OCI-LY3 (cell line): ENCODE measurements around the gene ZNF525.

ENCODE experiments used
- H2AFZ ChIP-seq: fragments of 200-600, 300-600 bp; shearing (Covaris generic); 2 replicates; pipeline ENCODE4 v1.6.0; 2014; ENCODE audit warnings: antibody characterized with exemption, low read depth, low read length
- H3K27ac ChIP-seq: fragments of 200-600, 300-600 bp; sonication (generic); 2 replicates; pipeline ENCODE4 v1.5.1; 2014; ENCODE audit warnings: mild to moderate bottlenecking, low read length, moderate library complexity, mixed read lengths
- H3K27me3 ChIP-seq: fragments of 200-600, 300-600 bp; sonication (generic); 2 replicates; pipeline ENCODE4 v1.6.1; 2014; ENCODE audit warnings: low read depth, low read length, mixed read lengths
- H3K36me3 ChIP-seq: fragments of 200-600, 300-600 bp; sonication (generic); replicated peaks from 2 replicates; pipeline ENCODE3; 2014; ENCODE audit warnings: low read depth, low read length, mixed read lengths
- H3K4me1 ChIP-seq: fragments of 300-600, 200-600 bp; sonication (generic); 2 replicates; pipeline ENCODE4 v1.6.1; 2014; ENCODE audit warnings: low read length, mixed read lengths
- H3K4me2 ChIP-seq: fragments of 200-600, 300-600 bp; sonication (generic); 2 replicates; pipeline ENCODE4 v1.6.1; 2014; ENCODE audit warnings: low read length, mixed read lengths
- H3K4me3 ChIP-seq: fragments of 300-600, 200-600 bp; sonication (generic); 2 replicates; pipeline ENCODE4 v1.5.1; 2014; ENCODE audit warnings: antibody characterized with exemption, mild to moderate bottlenecking, low read length, moderate library complexity
- H3K79me2 ChIP-seq: fragments of 300-600, 200-600 bp; shearing (Covaris generic); 2 replicates; pipeline ENCODE4 v1.6.1; 2014; ENCODE audit warnings: mild to moderate bottlenecking, low read length, mixed read lengths
- H3K9ac ChIP-seq: fragments of 300-600, 200-600 bp; shearing (Covaris generic); 2 replicates; pipeline ENCODE4 v1.6.0; 2014; ENCODE audit warnings: mild to moderate bottlenecking, low read length, moderate library complexity
- H3K9me3 ChIP-seq: fragments of 200-600, 300-600 bp; shearing (Covaris generic); 2 replicates; pipeline ENCODE4 v1.6.1; 2014; ENCODE audit warnings: low read length, mixed read lengths; ENCODE audit not compliant: insufficient read depth
- H4K20me1 ChIP-seq: fragments of 200-600, 300-600 bp; sonication (generic); 2 replicates; pipeline ENCODE4 v1.6.1; 2016; ENCODE audit warnings: low read length, mixed read lengths; ENCODE audit not compliant: insufficient read depth
- EZH2phosphoT487 ChIP-seq: fragments of 200-600 bp; shearing (Covaris generic); IDR thresholded peaks from 2 replicates; pipeline ENCODE4 v1.6.1; 2018; ENCODE audit warnings: antibody characterized with exemption, mixed run types, low read depth
- TF ChIP-seq, protein P1 (sequence below): fragments of 200-600, 300-600 bp; sonication (generic); IDR thresholded peaks from 2 replicates; pipeline ENCODE4 v1.5.1; 2014; ENCODE audit warnings: antibody characterized with exemption, low read length, low read depth

ZNF525 gene

DNA sequence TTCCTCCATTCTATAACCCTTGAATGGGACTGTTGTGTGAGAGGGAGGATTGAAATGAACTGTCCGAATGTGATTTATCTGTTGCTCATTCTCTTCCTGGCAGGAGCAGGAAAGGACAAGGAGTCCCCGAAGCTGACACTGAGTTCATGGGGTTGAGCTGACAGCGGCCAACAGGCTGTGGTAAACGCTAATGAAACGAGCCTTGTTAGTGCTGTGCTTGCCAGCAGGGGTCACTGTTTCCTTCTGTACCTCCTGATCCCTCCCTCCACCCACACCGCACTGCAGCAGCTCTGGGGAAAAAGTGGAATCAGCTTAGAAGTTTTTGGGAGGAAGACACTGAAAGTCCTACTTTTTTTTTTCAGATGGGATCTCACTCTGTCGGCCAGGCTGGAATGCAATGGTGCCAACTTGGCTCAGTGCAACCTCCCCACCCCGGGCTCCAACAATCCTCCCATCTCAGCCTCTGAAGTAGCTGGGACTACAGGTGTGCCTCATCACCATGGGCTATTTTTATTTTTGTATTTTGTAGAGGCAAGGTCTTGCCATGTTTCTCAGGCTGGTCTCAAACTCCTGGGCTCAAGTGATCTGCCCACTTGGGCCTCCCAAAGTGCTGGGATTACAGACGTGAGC is 59.6 kb downstream of the ZNF525 start:
- H3K79me2 ChIP-seq: no peaks in the 10 kb centered on the region
- H3K9ac ChIP-seq: no peak overlapping the region
- no peak overlapping the region for H2AFZ ChIP-seq
- H3K9me3 ChIP-seq: no peaks in the 10 kb centered on the region
- H4K20me1 ChIP-seq: no peaks in the 10 kb centered on the region
- TF ChIP-seq, protein P1, sequence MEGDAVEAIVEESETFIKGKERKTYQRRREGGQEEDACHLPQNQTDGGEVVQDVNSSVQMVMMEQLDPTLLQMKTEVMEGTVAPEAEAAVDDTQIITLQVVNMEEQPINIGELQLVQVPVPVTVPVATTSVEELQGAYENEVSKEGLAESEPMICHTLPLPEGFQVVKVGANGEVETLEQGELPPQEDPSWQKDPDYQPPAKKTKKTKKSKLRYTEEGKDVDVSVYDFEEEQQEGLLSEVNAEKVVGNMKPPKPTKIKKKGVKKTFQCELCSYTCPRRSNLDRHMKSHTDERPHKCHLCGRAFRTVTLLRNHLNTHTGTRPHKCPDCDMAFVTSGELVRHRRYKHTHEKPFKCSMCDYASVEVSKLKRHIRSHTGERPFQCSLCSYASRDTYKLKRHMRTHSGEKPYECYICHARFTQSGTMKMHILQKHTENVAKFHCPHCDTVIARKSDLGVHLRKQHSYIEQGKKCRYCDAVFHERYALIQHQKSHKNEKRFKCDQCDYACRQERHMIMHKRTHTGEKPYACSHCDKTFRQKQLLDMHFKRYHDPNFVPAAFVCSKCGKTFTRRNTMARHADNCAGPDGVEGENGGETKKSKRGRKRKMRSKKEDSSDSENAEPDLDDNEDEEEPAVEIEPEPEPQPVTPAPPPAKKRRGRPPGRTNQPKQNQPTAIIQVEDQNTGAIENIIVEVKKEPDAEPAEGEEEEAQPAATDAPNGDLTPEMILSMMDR: peak; percentile 57
- TF ChIP-seq EZH2phosphoT487: no peak
- H3K4me1 ChIP-seq: no peaks in the 10 kb centered on the region
- H3K27ac ChIP-seq: no peak overlapping the region
- no peak overlapping the region for H3K4me3 ChIP-seq
- H3K36me3 ChIP-seq: peaks cover 3% of the 10 kb centered on the region
- no peak overlapping the region for H3K4me2 ChIP-seq
- no peaks in the 10 kb centered on the region for H3K27me3 ChIP-seq

DNA sequence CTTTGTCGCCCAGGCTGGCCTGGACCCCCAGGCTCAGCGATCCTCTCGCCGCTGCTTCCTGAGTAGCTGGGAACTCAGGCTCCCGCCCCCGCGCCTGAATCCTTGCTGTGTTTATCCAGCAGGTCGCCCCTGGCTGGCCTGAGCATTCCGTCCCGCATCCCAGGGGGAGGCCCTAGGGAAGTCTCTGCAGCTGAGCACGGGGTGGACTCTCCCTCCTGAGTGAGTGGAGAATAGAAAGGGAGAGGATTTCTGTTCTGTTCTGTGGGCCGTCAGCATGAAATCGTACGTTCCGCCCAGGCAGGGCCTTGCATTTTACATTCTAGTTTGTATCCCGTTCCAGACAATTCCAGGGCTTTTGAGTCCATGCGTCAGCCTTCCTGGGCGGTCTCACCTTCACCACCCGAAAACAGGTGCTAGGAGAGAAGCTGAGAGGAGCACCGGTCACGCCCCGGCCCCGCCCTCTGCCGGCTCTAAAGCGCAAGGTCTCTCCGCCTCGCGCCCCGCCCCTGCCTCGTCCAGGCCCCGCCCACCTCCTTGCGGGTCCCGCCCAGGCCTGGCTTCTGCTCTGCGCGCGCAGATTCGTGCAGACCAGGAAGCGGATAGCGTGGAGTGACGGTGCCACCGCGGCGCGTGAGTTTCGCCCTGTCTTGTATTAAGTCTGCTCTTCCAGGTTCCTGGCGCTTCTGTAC is 66.0 kb downstream of the ZNF525 start, which contains the start of gene ZNF761:
Gene ZNF761 (plus strand): TSS at position 586 of the 689 bp plus-strand sequence. CDS start 15,285 bp downstream, outside the sequence.
- Histone ChIP-seq H4K20me1 (no peaks in the 10 kb centered on the region), H2AFZ (peak within 1 kb of the TSS; percentile 22; the same call in 1 of the 2 replicates), H3K9me3 (peaks cover 11% of the 10 kb centered on the region), H3K27me3 (no peaks in the 10 kb centered on the region), H3K4me1 (no peaks in the 10 kb centered on the region), H3K36me3 (peaks cover 32% of the 10 kb centered on the region), H3K27ac (peak within 1 kb of the TSS; percentile 12; the same call in 1 of the 2 replicates), H3K79me2 (peaks cover 37% of the 10 kb centered on the region), H3K4me2 (peak within 1 kb of the TSS; percentile 68), H3K4me3 (peak within 1 kb of the TSS; percentile 93), H3K9ac (peak within 1 kb of the TSS; percentile 88)
- TF ChIP-seq, protein P1: peak; percentile 14; the same call in 1 of the 2 replicates
- TF ChIP-seq EZH2phosphoT487: no peak

DNA sequence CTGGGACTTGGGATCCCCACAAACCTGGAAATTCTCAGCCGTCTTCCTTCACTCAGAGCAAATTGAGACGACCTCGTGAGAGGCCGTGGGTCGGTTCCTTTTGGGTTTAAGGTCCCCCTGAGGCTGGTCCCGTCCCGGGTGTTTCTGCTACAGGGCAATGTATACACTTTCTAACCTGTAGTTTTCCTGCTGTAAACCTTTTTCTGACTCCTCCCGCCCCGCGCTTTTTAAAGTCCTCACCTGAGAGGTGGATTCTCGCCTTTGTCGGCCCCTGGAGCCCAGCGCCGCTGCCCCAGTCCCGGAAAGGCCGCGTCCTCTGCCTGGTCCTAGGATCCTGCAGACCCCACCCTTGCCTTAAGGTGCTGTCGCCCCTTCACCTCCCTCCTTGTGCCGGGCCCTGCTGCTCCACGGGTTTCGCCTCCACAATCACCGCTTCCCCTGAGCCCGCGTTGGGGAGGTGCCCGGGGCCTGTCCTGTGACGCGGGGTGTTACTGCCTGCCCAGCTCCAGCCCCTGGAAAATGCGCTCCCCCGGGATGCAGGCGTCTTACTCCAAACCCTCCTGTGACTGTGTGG is 66.7 kb downstream of the ZNF525 start:
- H3K27ac ChIP-seq: peak overlapping the region; percentile 12; the same call in 1 of the 2 replicates

More for the DNA sequence above, 66.7 kb downstream of the ZNF525 start:
- Histone ChIP-seq H3K4me1 (no peaks in the 10 kb centered on the region), H3K4me2 (peak overlapping the region; percentile 68), H4K20me1 (no peaks in the 10 kb centered on the region), H2AFZ (peak overlapping the region; percentile 22; the same call in 1 of the 2 replicates), H3K27me3 (no peaks in the 10 kb centered on the region), H3K9ac (peak overlapping the region; percentile 88), H3K9me3 (peaks cover 14% of the 10 kb centered on the region), H3K79me2 (peaks cover 41% of the 10 kb centered on the region), H3K36me3 (peaks cover 39% of the 10 kb centered on the region), H3K4me3 (peak overlapping the region; percentile 93)
- TF ChIP-seq, protein P1: no peak
- no peak for TF ChIP-seq EZH2phosphoT487
